HG02938 (cell line): ENCODE results near the gene SLC17A4.
"Not testable (repeated sequence)": the region's sequence is repeated elsewhere in the genome, so short reads cannot be mapped to it uniquely, and the experiment has no call there.

ENCODE experiments used
- ATAC-seq: cut with Tn5 transposase; IDR thresholded peaks from one replicate; pipeline ENCODE4 v1.9.1; 2021; ENCODE audit warnings: mild to moderate bottlenecking, moderate library complexity; ENCODE audit not compliant: unreplicated experiment

The SLC17A4 gene

DNA sequence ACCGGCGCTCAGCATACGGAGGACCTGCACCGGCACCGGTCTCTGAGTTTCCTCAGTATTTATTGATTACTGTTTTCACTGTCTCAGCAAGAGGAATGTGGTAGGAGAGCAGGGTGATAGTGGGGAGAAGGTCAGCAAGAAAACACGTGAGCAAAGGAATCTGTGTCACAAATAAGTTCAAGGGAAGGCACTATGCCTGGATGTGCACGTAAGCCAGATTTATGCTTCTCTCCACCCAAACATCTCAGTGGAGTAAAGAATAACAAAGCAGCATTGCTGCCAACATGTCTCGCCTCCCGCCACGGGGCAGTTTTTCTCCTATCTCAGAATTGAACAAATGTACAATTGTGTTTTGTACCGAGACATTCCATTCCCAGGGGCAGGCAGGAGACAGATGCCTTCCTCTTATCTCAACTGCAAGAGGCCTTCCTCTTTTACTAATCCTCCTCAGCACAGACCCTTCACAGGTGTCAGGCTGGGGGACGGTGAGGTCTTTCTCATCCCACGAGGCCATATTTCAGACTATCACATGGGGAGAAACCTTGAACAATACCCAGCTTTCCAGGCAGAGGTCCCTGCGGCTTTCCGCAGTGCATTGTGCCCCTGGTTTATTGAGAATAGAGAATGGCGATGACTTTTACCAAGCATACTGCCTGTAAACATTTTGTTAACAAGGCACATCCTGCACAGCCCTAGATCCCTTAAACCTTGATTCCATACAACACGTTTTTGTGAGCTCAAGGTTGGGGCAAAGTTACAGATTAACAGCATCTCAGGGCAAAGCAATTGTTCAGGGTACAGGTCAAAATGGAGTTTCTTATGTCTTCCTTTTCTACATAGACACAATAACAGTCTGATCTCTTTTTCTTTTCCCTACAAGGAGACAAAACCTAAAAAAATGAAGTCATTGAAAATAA, 5.7 kb upstream of the SLC17A4 start:
- ATAC-seq: not testable (repeated sequence)

DNA sequence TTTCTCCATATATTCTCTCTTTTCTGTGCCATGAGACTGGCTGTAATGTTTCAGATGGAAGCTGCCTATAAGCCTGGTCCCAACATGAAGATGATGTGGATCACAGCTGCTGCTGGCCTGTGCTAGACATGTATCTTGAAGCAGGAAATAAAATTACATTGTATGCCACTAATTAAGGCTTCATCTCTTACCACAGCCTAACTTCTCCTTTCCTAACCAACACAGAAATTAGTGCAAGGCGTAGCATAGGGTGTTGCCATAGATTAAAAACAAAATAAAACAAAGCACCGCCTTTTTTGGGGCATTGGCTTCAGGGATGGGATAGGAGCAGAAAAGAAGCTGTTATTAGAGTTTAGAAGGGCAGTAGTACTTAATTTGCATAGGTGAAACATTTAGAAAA, 4.7 kb upstream of the SLC17A4 start:
- ATAC-seq: no peak

DNA sequence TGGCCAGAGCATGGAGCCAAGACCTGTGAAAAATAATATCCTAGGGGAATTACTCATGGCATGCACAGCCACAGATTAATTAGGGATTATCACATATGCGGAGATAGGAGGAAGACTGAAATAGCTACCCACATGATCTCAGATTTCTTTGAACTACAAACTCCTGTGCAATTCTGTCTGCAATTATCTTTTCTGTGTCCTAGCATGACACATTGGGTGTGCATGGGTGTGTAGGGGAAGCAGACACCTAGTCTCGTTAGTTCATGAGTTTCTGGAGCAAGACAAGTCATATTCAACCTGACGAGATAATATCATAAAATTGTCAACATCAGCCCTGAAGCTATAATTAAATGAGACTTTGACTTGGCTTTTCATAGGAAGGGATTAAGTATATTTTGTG, 3.6 kb upstream of the SLC17A4 start:
- ATAC-seq: no peak

DNA sequence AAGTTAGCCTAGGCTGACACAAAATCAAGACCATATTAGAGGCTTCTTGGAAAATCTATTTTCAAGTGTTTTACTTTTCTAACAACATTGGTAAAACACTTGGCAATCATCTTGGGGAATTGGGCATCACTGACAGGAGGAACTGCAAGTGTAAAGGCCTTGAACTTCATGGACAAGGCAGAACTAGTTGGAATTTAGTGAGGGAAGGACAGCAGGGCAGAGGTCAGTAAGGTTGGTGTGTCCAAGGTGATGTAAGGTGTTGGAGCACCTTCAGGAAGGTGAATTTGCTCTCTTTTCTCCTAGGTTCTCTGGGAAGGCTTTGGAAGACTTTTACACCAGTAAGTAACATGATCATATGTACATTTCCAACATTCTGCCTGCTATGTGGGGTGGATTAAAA, 1.5 kb upstream of the SLC17A4 start:
- ATAC-seq: no peak

DNA sequence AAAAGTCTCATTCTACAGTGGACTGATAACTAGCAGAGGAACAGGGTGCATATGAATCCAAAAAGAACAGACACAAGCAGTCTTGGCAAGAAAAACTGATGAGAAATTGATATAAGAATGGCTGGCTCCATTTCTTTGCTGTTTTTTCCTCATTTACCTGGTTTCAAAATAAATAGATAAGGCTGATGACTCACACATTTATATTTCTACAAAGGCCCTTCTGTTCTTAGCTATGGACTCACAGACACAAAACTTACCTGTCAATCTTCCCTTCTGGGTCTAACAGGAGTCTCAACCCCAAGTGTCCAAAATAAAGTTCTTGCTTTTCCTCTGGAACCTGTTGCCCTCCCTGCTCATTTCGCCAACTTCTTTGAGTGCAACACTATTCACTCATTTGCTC, 941 bp downstream of the SLC17A4 start:
- no peak for ATAC-seq

DNA sequence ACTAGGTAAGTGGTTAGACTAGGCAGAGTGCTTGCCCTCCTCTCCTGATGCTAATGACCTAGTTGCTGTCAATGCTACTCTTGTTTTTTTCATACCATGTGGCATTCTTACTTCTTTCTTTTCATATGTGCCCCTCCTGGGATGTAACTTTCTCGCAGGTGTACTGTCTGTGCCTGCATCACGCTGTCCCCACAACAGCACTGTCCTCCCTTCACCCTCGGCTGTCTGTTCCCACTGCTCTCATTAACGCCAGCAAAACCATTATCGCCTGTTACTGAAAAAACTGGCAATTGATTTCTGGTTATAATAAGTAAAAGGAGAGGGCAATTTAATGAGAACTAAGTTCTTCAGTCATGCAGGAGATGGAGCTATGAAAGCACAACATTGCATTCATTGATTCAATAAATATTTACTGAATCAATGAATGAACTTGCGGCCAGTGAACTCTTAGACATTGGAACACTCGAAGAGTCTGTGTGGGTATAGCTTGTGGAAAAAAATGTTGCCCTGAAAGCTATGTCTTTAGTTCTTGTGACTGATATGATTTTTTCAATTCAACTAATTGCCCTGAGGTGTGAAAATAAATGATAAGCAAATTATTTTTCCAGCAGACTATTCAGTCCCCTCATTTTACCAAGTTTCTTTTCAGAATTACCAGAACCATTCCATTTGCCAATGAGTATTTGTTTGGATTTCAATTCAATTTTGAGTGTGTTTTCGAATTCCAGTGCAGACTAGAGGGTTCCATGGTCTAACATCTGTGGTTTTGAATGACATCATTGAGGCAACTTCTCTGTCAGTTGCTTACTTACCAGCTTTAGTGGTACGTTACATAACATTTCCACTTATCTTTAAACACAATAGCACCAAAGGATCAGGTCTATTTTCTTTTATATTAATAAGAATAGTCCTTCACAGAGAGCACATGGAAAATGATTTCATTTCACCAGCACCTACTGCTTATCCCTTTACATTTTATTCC, 2.1 kb downstream of the SLC17A4 start:
- ATAC-seq: no peak

DNA sequence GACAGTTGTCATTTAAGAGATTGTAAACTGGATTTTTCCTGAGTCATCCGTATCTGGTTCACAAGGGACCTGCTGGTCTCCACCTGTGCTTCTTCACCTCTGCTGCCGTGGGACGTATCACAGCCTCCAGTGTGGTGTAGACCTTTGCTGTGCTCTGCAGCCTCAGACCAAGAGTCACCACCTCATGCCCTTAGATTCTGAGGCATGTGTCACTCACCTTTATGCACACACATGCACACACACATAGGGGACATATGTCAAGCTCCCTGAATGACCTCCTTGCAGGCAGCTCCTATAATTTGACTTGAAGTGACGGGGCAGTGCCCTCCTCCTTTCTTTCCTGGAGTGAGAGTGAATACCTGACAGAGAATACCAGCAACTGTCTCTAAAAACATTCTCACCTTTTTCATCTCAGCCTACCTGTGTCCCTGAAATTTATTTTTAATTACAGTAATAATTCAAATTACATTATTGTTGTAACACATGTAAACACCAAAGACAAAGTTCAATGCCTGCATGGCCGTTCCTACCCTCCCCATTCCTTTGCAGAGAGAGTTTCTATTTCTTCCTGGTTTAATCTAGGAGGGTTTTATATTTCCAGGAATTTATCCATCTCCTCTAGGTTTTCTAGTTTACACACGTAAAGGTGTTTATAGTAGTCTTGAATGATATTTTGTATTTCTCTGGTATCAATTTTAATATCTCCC, 3.5 kb downstream of the SLC17A4 start:
- ATAC-seq: no peak

DNA sequence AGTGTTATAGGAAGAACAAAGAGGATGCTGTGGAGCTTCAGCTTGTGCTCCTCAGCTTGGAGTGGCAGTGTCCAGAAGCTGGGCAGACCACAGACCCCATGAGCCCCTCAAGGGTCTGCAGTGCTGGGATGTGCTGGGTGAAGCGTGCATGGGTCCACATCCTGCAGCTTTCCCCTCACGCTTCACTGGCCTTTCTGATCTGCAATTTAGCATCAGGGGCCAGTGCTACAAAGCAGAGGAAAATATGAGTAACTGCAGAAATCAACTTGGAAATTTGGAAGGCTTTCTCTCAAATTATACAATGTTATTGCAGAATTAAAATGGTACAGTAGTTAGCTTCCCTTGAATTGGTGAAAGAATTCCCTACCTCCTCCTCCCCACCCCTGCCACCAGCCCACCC, 10.1 kb downstream of the SLC17A4 start:
- no peak for ATAC-seq

DNA sequence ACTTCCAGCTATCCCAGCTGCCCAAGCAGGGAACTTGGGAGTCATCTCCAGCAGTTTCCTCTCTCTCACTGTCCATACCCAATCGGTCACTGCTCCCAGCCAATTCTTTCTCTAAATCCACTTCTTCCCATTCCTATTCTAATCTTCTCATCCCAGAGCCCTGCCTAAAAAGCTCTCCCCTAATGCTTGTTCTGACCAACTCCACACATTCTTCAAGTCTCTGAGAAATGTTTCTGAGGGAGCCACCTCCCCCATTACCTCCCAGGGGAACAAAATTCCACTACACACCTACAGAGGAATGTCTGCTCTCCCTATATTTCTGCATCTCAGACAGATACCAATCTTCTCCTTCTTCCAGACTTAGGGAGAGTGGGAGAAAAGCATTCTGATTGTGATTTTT, 14.0 kb downstream of the SLC17A4 start:
- ATAC-seq: no peak

DNA sequence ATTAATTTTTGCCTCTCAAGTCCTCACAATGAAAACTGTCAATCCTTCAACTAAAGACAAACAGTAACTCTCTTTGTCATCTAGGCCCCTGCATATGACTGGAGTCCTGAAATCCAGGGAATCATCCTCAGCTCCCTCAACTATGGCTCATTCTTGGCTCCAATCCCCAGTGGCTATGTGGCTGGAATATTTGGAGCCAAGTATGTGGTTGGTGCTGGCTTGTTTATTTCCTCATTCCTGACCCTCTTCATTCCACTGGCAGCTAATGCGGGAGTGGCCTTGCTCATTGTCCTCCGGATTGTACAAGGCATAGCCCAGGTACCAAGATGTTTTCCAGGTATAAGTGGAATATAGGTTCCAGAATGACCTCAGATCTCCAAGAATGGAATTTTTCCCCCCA, 15.4 kb downstream of the SLC17A4 start:
- ATAC-seq: no peak

DNA sequence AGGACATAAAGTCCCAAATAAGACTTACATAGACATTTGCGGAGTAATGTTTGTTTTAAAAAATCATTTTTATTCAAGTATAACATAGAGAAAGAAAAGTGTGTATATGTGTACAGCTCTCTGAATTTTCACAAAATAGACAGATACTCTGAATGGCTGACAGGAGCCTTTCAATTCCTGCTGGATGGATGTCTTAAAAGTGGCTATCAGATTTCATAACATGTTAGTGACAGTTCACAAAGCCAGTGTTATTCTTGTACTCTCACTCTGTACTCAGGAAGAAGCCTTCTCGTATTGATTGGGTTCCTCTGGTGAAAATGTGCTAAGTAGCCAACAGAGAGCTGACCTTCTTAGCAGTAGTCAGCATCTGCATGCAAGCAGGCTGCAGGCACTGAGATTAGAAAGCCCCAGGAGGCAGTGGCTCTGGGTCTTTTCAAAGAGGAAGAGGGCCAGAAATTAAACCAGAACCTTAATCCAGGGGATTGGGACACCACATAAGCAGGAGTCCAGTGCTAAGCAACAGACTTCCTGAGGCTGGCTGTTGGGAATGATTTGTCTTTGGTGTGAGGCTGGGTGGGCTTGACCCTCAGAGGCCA, 19.7 kb downstream of the SLC17A4 start:
- no peak for ATAC-seq

DNA sequence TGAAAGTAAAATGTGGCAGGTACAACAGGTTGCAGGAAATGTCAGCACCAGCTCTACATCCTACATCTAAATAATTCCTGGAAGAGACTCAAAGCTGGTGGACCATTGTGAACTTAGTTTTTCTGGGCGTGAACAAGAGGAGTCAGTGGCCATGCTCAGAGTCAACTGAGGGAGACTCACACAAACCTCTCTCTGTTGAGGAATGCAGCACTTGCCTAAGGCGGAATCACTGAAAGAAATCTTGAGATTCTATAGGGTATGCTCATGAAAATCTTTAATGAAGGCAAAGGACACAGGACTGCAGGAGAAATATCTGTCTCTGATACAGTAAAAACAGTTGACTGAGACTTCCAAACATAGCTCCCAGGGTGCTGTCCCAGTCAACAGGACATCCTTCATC, 22.5 kb downstream of the SLC17A4 start:
- ATAC-seq: no peak

DNA sequence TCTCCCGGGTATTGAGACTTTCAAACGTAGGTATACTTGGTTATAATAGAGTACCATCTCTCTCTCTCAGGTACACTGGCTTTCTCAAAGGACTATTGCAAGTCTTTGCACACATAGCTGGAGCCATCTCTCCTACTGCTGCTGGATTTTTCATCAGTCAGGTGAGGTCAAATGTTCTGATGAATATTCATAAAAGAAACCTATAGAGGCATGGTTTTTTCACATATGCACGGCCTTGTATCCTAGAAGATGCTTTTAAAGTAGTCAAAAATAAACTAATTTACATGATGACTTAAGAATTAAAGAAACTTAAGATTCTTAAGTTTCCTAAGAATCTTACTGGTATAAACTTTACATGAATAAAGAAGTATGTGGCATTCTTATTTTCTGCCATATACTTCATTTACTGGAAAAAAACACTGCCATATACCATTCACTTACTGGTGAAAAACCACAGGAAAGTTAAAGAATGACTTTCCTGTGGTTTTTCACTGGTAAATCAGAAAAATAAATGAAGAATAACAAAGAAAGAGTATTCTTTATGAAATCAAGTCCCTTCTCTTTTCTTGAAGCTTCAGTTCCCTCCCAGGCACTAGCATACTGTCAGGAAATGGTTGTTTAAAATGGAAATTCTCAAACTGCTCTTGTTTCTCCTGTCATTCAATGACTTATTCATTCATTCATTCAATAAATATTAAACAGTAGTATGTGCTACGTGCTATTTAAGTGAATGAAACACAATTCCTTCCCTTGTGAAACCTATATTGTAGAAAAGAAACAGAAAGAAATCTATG, 23.5 kb downstream of the SLC17A4 start:
- ATAC-seq: no peak

DNA sequence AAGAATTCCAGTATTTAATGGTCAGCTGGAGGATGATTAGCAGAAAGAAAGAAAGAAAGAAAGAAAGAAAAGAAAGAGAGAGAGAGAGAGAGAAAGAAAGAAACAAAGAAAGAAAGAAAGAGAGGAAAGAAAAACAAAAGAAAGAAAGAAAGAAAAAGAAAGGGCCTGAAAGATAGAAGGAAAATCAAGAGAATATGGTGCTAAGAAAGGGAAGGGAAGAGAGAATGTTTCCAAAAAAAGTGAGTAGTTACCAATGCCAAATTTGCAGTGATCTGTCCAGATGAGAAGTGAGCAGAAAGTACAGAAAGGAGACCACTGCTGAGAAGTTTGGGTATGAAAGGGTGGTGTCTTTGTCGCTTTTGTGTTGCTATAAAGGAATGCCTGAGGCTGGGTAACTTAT, 26.6 kb downstream of the SLC17A4 start:
- no peak for ATAC-seq

DNA sequence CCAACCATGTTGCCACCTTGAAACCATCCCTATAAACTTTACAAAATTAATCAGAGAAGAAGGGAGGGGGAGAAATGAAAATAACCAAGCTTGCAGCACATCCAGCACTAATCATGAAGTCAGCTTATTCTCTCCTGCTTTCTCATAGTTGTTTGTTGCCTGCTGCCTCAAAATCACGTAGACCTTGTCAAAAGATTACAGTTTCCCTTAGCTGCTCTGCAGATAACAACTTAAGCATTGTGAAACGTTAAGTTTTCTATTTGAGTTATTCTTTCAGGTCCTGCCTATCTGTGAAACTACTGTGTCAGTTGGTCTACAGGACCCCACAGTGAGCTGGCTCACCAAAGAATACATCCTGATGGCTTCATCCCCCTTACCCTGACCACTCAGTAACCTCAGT, 32.9 kb downstream of the SLC17A4 start:
- no peak for ATAC-seq

DNA sequence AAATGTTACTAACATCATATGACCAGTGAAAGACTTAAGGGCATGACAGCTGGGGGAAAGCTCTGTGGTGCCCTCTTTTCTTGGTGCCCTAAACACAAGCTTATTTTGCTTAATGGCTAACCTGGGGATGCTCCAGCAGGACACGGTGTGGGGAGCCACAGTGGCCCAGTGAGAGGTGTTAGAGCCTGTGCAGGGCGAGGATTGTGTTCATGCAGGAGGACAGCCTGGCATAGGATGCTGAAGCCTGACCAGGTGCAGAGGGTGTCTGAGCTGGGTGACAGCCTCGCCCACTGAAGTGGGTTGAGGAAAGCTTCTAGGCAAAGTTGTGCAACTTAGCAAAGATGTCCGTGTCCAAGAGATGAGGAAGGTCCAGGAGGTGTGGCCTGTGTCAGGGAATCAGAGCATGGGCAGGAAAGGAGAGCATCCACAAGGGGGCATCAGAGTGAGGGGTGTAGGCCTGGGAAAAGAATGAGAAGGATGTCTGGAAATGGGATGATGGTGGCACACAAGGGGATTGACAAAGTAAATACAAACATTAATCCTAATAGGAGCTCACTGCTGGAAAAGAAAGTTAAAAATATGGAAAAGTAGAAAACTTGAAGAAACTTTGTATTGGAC, 33.9 kb downstream of the SLC17A4 start:
- no peak for ATAC-seq

DNA sequence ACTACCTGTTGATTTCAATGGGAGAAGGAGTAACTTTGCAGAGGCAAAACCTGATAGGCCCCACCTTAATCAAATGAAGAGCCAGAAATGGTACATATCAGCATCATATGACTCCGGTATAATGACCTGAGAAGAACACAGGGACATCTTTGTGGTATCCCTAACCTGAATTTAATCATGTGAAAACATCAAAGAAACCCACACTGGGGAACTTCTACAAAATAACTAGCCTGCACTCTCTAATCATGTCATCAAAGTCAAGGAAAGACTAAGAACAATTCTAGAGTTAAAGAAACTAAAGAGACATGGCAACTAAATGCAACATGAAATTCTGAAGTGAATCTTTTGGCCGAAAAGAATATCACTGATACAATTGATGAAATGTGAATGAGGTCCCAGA, 34.9 kb downstream of the SLC17A4 start:
- ATAC-seq: no peak

DNA sequence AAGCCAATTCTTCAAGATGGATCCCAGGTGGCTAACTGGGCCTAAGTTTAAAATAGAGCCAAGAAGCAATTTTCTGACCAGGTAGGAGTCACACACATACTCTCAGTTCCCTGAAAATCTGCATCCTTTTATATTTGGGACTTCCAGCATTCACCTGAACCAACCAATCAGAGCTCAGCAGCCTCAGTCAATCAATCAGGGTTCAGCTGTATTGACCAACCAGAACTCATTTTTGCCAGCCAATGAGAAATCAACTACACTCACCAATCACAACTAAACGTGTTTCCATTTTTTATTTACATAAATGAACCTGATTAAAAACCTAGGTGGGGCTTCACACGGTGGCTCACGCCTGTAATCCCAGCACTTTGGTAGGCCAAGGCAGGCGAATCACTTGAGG, 37.5 kb downstream of the SLC17A4 start:
- ATAC-seq: no peak

DNA sequence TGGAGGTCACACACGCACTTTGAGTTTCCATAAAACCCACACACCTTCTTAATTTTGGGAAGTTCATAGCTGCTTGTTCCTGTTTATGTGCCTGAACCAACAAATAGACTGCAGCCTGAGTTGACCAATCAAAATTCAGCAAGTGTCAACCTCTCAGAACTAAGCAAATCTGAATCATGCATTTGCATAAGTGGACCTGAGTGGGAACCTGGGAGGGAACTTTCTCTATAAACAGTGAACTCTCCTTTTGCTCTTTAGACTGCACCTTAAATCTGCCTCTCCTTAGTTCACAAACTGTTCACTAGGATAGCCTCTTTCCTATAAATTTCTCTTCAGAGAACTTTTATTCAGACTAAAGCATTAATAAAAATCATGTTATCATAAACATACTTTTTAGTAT, 39.4 kb downstream of the SLC17A4 start:
- ATAC-seq: no peak

DNA sequence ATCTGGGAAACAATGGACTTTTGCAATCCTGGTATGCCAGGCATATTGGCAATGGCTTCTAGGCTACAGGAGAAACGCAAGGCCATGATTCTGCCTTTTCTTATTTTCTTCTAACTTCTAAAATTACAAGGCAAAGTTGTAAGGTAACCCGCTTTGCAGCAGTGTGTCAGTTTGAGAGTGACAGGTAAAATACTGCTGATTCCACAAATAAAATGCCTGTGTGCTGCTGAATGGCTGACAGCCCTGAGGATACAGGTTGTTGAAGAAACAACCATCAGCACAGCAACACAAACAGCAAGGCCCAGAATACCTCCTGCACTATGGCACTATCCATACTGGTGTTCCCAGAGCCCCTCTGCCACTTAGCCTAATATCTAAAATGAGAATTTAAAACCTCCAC, 40.2 kb downstream of the SLC17A4 start:
- no peak for ATAC-seq
